GM21825 (cell line): ENCODE results near the gene RNASE7.
"Not testable (repeated sequence)": the region's sequence is repeated elsewhere in the genome, so short reads cannot be mapped to it uniquely, and the experiment has no call there.

Source experiments
- ATAC-seq: cut with Tn5 transposase; IDR thresholded peaks from one replicate; pipeline ENCODE4 v1.9.1; 2021; ENCODE audit warnings: mild to moderate bottlenecking, moderate library complexity; ENCODE audit not compliant: unreplicated experiment

RNASE7 gene

GRCh38 chr14:21023174-21023573 lies 19.0 kb upstream of the RNASE7 start:
- no peak for ATAC-seq

DNA sequence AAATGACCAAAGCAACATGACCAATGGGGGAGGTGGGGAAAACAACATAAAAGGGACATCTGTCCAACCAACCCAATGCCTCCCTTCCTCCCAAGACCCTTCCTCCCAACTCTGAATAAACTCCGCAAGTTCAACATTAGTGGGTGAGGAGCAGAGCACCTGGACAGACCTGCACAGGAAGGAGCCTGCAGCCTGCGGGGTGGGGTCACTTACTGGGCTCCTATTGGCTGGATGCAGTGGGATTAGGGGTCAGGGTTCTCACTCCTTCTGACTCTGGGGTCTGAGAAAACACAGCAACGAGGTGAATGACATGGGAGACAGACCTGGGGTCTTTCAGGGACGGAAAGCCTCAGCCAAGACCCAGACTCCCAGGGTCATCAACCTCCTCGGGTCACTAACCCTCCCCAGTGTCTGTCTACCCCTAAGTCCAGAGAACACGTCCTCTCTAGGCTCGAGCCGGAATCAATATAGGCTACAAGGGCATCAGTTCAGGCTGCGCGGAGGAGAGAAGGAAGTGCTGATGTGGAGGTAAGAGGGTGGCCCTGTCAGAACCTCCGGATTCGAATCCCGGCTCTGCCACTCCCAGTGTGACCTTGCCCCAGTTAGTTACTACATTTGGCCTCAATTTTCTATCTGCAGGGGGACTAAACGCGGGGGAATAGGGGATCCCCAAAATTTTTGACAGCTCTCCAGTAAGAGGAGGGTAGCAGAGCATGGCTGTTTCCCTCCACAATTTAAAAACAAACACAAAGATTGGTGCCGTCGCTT lies 18.2 kb upstream of the RNASE7 start:
- ATAC-seq, result no peak

DNA sequence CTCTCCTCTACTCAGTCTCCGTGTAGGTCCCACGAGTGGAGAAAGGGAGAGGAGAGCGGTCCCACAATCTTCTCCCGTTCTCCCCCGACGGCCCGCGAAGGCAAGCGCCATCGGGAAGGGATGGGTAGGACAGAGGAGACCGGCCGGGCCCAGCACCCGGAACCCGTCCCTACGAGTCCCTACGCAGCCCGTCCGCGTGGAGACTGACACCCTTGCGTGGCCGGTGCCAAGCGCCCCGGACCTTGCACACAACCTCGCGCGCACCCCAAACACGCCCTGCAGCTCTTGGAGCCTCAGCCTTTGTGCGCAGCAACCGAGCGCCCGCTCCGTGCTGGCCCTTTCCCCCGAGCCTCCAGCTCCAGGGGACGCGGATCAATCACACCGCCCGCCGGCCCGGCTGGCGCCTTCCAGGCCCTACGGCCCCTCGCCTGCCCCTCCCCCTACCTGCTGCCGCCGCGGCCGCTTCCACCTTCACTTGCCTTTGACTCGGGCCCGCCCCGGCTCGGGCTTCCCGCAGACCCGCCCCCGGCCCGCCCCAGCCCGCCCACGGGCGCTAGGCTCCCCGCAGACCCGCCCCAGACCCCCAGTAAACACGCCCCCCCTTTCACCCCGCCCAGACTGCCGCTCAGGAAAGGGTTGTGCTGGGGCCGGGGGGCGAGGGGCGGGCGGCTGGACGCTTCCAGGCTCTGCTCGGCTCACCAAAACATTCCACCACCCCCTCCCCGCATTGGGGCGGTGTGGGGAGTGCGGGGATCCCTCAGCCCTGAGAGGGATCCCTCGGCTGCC lies 17.4 kb upstream of the RNASE7 start, which contains the start of gene NDRG2:
Gene NDRG2, minus strand, starts transcription at position 477 of the 786 bp plus-strand sequence. CDS start 1,746 bp downstream, outside the sequence.
- no peak for ATAC-seq

GRCh38 chr14:21025371-21026273 lies 16.5 kb upstream of the RNASE7 start:
- ATAC-seq, result no peak

GRCh38 chr14:21026274-21026987 lies 15.7 kb upstream of the RNASE7 start:
- ATAC-seq, result no peak

DNA sequence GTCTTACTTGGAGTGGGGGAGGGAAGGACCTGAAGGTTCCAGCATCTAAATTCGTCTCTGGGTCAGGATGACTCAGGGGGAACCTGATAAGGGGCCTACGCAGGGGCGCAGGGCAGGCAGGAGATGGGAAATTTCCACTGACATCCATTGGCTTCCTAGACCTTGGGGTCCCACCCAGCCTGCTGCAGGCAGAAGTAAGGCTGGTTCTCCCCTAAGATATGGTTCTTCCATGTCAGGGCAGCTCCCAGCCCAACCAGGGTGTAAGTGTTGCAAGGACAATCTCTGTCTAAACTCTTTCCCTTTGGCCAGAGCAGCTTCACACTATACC lies 15.2 kb upstream of the RNASE7 start:
- ATAC-seq, result no peak

DNA sequence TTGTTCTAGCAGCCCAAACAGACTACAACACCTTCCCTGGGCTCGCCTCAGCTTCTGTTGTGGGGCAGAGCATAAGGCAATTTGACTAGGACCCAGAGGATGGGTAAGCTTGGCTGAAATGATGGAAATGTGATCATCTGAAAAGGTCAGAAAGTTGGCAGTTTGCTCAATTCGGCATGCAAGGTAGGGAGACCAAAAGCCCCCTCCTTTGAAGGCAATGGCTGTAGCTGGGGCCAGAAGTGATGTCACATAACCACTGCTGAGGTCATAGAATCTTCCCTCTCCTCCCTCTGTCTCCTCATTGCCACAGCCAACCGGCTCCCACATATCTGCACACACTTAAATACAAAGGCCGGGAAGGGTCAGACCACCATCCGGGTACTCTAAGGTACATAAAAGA lies 12.2 kb upstream of the RNASE7 start, which contains the start of gene TPPP2:
Gene TPPP2, plus strand, starts transcription at position 301 of the 400 bp plus-strand sequence. CDS start 365 bp downstream, outside the sequence.
- no peak for ATAC-seq

GRCh38 chr14:21030531-21030930 lies 11.6 kb upstream of the RNASE7 start:
- ATAC-seq, result no peak

DNA sequence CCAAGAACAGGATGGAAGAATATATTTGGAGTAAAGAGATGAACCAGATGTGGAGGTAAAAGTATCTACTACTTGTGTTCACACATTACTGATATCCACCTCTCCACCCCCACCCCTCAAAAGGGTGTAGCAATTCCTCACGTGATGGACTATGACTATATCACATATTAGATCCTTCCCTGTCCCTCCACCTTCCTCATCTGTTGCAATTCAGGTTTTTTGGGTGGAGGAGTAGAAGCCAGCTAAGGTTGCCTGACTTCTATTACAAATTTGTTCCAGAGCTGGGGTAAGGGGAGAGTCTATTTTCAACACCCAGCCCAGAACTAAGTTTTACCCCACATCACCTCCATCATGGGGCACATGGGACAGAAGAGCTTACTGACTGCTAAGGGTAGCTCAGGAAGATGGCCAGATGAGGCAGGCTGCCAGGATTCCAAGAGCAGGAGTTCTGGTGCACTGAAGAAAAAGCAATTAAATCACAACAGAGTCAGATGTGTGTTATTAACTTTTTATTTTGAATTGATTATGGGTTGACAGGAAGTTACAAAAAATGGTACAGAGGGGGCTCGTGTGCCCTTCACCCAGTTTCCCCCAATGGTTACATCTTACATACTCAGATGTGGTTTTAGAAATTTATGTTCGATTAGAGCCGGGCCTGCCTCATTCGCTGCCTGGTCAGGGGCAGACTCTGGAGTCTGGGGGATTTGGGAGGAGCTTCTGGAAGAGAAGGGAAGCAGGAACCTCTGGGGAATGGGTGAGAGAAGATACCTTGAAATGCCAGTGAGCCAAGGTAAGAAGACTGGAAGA lies 9.6 kb upstream of the RNASE7 start:
- ATAC-seq, result no peak

GRCh38 chr14:21033133-21033698 lies 8.9 kb upstream of the RNASE7 start:
- no peak for ATAC-seq

DNA sequence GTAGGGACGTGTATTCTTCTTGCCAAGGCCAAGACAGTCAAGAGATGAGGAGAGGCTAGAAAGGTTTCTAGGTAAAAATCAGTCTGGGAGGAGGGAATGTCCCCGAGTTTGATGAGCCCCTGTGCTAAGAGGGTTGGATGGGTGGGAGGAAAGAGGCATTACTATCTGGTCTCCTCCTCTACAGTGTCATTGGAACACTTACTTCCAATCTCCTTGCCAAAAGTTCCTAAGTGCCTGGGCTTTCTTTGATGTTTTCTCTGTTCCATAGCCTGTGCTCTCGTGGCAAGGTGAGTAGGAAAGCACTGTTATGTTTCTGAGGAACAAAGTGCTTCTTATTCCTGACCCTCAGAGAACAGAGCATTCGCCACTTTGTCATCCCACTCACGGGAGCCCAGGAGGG lies 7.5 kb upstream of the RNASE7 start, which contains the start of gene RNASE13:
Gene RNASE13, minus strand, starts transcription at position 101 of the 400 bp plus-strand sequence. CDS start 519 bp downstream, outside the sequence.
- no peak for ATAC-seq

DNA sequence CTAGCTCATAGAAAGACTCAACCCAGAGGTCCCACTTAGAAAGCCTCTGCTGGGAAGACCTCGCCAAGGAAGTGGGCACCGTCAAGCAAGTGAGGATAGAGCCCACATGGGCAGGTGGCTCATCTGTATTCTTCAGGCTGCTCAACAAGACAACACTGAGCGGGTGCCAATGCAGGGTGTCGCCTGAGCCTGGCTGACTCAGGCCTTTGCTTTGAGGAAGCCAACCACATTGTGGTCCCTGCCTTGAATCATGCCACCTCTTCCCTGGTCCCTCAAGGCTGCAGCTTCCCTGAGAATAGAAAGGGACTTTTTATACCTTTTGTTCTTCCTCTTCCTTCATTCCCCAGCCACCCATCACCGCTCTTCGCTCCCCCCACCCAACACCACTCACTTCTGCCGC lies 5.4 kb upstream of the RNASE7 start:
- no peak for ATAC-seq

- no peak for ATAC-seq
These were observed 5.0 kb upstream of the RNASE7 start for GRCh38 chr14:21037156-21037555.

DNA sequence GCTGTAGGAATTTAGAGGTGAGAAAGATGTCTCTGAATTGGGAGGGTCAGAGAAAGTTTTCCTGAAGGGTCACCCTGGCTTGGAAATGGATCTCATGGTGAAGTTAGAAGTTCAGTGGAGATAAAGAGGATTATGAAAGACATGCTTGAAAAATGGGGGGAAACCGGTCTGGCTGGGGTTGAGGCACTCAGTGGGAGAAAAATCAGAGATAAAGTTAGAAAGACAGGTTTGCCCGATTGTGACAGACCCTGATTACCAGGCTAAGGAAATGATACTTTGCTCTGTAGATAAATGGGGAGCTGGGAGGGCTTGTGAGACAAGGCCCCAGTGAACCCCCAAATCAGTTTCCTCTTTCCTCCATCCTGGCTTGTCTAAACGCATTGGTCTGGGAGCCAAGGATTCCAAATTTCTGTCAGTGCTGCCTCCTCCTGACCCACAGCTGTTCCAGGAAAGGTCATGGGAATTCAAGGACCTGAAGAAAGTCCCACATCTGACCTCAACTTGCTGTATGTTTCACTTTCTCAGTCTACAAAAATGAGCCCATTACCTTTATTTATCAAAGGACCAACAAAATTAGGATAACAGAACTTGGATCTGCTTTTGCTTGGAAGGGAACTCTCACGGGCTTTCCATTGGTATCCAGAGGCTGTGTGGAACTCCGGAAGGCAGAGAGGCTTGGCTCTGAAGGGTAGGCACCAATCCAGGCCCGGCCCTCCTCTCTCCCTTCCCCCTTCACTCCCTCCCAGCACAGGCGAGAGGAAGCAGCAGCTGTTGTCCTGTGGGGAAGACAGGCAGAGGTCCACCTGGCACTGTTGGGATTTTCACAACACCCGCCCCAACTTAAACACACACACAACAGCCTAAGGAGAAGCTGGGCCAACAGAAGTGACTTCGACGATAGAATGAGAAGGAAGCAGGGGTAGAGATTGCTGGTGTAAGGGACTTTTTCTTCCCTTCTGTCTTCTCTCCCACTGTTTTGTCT lies 3.4 kb upstream of the RNASE7 start:
- ATAC-seq, result no peak

DNA sequence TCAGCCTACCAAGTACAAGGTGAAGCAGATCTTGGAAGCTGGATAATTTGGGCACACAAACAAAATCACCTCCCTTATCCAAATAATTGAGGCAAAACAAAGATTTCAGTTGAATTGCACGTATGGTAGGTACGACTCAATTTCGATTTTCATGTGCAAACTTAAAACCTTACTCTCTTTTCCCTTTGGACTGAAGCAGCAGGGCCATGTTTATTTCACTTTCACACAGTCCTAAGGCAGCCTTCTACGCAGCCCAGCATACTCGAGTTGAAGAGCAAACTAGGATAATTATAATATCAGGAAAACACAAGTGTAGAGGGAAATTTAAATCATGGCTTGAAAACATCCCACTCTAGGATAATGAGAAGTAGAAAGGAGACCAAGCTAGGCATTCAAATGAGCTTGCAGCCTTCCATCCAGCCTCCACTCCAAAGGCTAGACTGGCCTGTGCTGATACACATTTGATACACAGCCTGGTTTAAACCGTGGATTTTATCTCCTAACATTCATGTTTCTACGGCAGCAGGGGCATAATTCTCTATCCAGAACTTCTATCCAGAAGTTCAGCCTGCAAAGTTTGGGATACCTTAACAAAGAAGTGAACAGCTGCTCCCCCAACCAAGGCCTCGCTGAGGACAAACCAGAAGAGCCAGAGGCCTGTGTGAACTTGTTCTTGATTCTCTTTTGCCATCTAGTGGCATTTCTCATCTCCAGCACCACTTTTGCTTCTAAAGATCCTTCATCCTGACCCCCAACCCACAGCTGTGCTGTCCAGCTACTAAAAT lies 2.4 kb upstream of the RNASE7 start:
- ATAC-seq, result no peak

GRCh38 chr14:21040370-21040925 lies 1.7 kb upstream of the RNASE7 start:
- no peak for ATAC-seq

GRCh38 chr14:21040941-21041340 lies 1.2 kb upstream of the RNASE7 start:
- ATAC-seq, result not testable (repeated sequence)
